D721Med (cell line): Measurements from ENCODE around the gene LYAR.

Experiments
- DNase-seq: peaks from one replicate; pipeline ENCODE4 v3.0.0; 2011; ENCODE audit warnings: low spot score; ENCODE audit not compliant: insufficient read length
- FAIRE-seq: peaks from 2 replicates; lab custom pipeline; 2011; peaks lifted over from hg19 to GRCh38; lab: Jason Lieb, UNC
- TF ChIP-seq, protein P1 (sequence below): IDR thresholded peaks from 2 replicates; pipeline ENCODE4 v1.5.1; 2012; ENCODE audit warnings: mild to moderate bottlenecking, control low read depth; ENCODE audit not compliant: insufficient read depth; ENCODE audit errors: missing control alignments

Gene LYAR

DNA sequence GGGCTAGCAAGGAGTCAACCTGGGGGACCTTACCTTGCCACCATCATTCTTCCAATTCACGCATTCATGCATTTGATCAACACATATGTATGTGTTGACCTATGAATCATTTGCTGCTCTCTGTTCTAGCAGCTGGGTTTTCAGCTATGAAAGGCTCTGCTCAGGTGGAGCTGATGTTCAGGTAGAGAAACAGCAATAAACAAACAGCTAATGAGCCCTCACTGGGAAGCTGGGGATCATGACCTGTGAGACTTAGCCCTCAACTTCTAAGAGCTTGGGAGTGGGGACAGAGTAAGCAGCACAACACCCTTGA, 61.6 kb downstream of the LYAR start:
- no peak for DNase-seq
- FAIRE-seq: no peak
- TF ChIP-seq, protein P1, sequence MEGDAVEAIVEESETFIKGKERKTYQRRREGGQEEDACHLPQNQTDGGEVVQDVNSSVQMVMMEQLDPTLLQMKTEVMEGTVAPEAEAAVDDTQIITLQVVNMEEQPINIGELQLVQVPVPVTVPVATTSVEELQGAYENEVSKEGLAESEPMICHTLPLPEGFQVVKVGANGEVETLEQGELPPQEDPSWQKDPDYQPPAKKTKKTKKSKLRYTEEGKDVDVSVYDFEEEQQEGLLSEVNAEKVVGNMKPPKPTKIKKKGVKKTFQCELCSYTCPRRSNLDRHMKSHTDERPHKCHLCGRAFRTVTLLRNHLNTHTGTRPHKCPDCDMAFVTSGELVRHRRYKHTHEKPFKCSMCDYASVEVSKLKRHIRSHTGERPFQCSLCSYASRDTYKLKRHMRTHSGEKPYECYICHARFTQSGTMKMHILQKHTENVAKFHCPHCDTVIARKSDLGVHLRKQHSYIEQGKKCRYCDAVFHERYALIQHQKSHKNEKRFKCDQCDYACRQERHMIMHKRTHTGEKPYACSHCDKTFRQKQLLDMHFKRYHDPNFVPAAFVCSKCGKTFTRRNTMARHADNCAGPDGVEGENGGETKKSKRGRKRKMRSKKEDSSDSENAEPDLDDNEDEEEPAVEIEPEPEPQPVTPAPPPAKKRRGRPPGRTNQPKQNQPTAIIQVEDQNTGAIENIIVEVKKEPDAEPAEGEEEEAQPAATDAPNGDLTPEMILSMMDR: no peak

DNA sequence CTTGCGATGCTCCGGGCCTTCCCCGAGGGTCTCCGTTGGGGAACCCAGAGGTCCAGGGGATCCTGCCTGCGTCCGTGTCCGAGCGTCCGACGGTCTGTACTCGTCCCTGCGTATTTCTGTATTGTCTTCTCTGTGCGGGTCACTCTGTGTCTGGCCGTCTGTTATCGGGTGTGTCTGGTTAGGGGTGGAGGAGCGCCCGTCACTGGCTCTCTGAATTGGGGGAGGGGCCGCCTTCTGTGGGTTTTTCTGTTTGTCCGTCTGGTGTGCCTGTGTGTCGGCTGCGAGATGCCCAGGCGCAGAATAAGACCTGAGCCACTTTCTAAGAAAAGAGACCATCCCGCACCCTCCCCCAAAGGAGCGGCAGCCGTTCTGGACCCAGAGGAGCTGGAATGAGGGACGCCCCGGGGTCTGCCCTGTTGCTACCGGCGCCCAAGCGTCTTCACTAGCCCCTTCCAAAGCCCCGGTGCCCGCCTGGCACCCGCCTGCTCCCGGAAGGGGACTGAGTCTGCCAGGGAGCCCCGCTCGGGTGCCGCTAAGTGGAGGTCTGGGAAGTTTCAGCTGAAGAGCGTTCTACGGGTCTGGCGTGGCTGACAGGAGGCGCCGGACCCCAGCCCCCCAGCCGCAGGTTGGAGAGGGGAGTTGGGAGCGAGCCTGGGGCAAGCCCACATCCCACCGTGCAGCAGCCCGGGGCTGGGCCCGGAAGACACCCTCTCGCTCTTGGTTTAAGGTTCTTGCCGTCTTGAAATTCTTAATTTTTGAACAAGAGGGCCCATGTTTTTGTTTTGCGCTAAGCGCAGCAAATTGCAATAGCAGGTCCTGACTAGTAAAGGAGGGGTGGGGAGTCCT, 62.2 kb downstream of the LYAR start:
- no peak for DNase-seq
- TF ChIP-seq, protein P1: no peak
- FAIRE-seq: no peak

DNA sequence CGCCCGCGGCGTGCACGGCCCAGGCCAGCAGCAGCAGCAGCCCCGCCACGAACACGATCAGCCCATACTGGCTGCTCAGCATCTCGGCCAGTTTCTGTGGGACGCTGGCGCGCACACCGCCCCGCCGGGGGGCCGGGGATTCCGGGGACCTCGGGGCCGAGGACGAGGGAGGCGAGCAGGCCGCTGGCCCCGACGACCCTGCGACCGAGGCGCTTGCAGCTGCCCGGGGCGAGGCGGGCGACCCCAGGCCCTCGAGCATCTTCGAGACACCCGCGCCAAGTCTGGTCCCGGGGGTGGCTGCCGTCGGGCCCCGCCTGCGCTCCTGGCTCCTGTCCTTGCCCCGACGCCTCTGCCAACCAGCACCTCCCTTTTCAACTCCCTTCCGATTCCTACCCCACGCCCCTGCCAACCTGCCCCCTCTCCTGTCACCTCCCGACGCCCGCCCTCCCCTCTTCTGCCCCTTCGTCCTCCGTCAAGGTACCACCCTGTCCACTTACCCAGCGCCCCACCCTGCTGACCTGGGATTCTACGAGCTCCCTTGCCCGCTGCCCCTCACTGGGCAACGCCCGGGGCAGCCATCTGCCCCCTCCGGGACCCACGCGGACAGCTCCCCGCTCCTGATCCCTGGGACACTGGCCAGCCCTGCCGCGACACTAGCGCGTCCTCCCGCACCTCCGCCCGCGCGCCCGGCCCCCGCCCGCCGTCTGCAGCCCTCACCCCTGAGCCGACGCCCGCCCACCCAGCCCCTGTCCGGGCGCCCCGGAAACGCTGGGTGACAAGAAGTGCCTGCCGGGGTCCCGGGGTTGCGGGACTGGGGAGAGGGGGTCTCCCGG, 63.1 kb downstream of the LYAR start, which contains the start of gene OTOP1:
Gene OTOP1, minus strand, starts transcription at position 324 of the 833 bp plus-strand sequence. Its CDS starts 65 bp downstream, at position 259.
- TF ChIP-seq, protein P1: no peak
- no peak for FAIRE-seq
- no peak for DNase-seq

DNA sequence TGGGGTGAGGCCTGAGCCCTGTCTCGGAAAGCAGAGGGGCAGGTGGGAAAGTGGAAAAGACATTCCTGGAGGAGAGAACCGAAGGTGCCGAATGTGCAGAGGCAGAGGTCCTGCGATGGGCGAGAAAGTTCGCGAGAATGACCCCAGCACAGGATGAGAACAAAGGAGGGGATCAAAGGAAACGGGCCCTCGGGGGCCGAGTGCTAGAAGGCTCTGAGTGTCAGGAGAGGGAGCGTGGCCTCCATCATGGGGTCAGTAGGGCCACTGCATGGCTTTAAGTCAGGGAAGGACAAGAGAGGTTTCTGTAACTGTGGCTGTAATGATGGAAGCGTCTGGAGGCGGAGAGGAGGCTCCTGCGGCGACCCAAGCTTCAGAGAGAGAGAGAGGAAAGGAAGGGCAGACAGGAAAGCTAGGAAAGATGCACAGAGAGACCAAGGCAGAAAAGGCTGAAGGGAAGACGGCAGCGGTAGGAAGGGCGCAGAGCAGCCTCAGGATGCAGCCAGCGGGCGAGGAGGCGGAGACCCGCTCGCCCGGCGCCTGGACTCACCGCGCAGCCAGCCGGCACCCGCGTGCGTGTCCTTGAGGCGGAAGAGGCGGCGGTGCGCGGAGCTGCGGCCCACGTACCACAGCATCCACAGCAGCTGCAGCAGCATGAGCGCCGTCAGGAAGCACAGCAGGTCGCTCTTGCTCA, 63.9 kb downstream of the LYAR start:
- DNase-seq (no peak), FAIRE-seq (no peak)
- TF ChIP-seq, protein P1: no peak
